ENCODE data around the gene RACGAP1.

The RACGAP1 gene

DNA sequence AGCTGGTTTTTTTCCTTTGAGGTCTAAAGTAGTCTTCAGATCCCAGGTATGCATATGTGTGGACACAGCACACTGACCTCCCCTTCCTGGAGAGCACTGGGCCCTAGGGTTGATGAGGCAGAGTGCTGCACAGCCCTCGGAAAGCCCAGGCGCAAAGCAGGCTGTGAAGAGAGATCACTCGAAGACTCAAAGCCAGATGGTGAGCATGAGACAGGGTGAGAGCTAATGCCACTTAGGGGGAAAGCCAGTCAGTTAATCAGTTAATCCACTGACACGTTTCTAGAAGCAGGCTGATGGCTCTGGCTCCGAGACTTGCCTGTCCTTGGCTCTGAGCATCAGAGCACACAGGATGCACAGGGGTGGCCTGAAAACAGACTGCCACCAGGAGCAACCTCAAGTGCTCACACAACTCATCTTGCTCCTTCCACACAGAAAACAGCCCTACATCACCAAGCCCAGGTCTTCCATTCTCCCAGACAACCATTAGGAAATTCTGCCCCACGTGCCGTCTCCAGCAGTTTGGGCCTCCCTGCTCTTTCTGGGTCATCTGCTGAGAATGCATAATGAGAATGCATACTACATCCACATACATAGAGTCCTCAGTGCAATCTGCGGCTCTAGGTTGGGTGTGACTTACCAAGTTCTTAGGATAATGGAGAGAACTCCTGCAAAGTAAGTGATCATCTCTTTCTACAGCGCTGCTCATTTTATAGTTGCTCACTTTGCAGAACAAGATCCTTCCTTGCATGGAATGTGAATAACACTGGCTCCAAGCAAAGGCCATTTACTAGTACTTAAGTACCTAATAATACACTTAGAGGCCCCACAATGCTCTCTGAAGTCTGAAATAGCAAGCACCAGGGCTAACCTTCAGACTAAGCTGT, 40.6 kb downstream of the RACGAP1 start:
- DNase-seq: no peak

DNA sequence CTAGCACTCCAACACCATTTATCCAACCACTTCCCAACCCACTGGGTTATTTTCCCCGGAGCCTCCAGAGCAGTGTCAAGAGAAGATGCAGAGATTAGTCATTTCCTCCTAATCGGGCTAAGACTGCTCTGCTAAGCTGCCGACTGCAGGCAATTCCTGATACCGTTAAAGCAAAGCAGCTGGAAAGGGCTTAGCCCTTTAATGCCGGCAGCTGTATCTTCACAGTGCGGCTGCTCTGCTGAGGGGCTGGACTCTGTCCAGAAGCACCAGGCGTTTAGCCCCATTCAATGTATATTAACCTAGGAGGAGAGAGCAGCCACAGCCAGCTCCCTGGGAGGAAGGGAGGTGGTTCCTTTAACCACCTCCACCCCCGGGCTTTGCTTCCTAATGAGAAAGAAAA, 41.4 kb downstream of the RACGAP1 start:
- no peak for DNase-seq

DNA sequence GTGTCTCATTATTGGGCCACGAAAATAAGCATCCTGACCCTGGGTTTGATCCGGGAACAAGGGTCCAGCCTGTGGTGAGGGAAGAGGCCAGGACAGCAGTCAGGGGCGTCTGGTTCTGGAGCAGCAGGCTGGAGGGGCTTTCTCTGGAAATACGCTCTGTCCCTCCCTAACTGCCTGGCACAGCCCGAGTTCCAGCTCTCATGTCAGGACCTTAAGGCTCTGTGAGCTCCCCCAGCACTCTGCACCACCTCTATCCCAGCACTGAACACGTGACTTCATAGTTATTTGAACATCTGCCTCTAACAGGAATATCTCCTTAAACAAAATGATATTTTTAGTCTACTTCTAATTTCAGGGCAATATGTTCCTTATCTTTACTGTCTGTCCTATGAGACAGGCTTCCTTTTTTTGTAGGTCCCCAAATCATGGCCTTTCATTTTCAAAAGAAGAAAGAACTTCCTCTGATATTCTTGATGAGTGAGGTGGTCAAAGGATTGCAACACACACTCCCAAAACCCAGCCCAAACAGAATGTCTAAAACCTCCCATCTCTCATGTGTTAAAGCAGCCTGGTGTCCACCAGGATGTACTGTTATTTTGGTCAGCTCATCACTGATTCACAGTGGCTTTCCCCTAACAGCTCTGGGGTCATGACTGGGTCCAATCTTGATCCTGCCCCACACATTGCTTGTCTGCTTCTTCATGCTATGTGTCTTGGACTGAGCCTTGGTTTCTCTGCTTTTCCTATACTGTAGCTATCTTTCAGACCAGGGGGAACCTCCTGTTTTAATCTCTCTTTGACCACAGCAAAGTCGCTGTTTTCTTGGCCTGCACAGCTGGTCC, 42.8 kb downstream of the RACGAP1 start:
- no peak for DNase-seq

DNA sequence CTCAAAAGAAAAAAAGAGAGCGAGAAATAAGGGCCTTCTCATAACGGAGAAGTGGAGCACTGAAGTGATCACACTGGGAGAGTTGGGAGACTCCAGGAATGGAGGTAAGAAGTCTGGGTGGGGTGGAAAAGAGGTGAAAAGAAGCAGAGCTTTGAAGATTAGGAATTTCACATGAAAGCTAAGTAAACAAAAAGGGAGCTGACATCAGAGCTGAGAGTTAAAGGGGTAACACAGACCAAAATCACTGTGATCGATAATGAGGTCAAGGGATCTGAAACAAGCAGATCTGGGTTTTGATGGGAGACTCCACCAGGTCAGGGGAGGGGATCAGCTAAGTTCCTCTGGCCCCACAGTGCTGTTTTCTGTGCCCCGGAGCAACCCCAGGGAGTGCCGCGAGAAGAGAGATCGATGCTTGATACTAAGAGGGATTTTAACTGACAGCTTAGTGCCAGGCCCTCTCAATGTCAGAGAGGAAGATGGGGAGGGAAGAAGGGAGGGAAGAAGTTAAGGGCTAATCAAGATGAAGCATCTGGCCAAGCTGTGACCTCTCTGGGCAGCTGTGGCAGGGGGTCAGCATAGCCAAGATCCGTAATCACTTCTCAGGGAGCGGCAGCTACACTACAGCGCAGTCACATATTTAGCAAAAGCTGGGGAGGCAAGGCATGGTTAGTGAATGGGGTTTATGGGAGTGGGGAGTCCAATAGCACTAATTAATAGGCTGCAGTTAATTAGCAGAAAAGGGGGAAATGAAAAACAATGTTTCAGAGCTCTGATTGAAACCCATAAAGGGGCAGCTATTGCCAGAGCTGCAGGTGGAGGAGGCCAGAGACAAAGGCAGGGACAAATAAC, 44.6 kb downstream of the RACGAP1 start:
- DNase-seq: no peak

DNA sequence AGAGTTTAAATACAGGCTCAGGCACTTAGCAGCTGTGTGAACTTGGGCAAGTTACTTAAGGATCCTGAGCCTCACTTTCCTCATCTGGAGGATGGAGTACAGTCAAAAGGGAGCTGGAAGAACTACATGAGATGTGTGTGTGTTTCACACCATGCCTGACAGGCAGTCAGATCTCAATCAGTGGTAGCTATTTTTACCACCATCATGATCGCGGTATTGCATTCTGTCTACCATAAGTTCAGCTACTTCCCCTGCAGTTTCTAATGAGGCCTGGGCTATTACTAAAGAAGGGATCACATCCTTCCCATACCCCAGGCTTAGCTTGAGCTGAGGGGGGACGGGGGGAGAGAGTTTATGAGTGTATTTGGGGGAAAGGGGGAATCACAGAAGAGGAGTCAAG, 45.5 kb downstream of the RACGAP1 start:
- no peak for DNase-seq

DNA sequence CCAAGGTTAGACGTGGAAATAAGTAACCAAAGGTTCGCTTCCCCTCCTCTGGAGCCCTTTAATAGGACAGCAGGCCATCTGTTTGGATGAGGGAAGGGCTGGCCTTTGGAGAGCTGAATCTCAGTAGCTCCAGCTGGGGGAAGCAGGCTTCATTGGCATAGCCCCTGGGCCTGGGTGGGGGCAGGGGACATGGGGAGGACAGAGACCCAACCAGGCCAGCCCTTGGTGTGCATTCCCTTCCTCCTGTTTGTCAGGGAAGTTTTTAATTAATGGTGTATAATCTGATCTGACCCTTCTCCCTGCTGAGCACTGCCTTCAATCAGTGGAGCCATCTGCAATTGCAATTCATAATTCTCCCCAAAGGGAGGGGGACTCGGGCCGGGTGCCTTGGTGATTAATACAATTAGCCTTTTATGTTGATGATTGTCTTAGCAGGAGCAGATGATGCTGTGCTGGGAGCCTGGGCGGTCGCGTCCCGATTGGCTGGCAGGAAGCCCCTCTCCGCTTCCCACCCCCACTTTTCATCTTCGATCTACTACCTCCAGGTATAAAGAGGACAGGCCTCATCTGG, 46.2 kb downstream of the RACGAP1 start:
- DNase-seq: no peak

DNA sequence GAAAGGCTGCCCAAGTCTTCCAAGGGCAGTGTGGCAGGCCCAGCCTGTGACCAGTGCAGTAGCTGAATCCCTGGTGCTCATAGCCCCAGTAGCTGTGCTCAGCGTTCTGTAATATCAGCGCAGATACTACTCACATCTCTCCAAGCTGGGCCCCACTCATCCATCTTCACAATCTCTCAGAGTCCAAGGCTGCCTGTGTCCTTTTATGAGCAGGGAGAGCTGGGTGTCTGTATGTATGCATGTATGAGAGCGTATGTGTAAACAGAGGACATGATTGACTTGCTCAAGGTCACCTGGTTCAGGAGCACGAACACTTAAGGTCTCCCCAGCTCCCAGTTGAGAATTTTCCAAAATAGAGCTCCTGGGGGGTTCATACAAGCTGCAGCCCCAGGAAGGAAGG, 47.2 kb downstream of the RACGAP1 start:
- no peak for DNase-seq

DNA sequence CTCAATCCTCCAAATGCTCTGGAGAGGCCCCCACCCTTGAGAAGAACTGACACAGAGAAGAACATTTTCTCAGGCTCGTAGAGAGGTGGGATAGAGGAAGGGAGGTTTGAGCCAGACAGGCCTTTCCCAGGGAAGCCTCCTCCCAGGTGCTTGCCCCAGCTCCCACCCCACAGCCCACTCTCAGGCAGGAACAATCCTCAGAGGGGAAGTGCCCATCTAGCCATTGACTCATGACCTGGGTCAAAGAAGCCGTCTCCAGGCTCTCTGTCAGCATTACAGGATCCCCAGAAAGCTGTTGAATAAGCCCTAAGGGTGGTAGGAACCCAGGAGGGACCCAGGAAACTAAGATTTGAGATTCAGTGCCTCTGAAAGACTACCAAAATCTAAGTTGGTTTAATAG, 48.7 kb downstream of the RACGAP1 start:
- no peak for DNase-seq

DNA sequence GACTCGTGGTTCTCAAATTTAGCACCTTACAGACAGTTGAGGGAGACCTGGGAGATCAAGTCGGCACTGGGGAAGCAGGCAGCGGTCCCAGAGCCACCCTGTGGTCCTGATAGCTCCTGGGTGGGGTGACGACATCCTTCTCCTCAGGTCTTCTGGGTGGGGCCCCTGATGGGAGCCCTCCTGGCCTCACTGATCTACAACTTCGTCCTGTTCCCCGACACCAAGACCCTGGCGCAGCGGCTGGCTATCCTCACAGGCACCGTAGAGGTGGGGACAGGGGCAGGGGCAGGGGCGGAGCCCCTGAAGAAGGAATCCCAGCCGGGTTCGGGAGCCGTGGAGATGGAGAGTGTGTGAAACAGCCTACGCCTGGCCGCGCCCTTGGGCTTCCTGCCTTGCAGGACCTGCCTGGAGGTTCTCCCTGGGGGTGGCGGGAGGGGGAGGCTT, 50.0 kb downstream of the RACGAP1 start:
- DNase-seq: no peak

DNA sequence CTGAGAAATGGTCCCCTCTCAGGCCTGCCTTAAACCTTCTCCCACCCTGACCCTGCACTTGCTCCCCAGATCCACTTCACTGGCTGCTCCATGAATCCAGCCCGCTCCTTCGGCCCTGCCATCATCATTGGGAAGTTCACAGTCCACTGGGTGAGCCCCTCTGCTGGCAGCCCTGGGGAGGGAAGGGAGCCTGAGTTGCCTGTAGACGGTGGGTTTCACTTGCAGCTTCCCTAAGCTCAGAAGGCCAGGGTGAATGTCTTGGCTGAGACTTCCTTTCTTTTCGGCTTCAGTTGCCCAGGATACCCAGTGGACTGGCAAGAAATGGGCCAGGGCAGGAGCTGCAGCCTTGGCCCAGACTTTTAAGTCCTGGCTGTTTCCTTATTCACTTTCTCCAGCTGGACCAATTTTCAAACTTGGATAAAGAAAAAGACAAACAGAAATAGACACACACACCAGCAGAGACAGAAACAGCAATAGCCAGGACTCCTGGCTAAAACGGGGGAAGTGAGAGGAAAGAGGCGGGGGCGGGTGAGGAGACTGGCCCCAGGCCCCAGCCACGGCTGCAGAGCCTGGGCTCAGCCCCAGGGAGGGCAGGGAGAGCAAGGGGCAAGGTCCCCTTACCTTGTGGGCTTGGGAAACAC, 50.5 kb downstream of the RACGAP1 start:
- DNase-seq: no peak

DNA sequence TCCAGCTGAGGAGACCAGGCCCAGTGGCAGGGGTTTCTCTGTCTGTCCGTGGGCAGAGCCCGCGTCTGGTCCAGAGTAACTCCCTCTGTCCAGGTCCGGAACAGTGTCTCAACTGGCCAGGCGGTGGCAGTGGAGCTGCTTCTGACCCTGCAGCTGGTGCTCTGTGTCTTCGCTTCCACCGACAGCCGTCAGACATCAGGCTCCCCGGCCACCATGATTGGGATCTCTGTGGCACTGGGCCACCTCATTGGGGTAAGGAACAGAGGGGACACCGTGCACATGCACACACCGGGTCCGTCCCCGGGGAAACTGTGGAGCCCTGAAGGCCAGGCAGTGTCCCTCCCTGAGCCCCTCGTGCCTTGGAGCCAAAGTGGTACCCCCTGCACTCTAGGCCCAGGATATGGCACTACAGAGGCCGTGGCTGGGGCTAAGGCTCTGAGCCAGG, 51.0 kb downstream of the RACGAP1 start:
- DNase-seq: no peak

DNA sequence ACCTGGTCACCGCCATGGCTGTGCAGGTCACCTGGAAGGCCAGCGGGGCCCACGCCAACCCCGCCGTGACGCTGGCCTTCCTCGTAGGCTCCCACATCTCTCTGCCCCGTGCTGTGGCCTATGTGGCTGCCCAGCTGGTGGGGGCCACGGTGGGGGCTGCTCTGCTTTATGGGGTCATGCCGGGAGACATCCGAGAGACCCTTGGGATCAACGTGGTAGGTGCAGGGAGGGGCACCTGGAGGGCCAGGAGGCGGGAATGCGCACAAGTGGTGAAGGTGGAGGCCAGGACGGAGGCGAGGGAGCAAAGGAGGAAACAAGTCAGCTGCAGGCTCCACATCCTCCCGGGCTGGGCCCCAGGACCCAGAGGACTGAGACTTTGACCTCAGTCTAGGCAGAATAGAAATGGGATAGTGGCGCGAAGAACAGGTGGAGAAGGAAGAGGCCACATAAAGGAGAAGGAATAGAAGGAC, 51.9 kb downstream of the RACGAP1 start:
- no peak for DNase-seq

DNA sequence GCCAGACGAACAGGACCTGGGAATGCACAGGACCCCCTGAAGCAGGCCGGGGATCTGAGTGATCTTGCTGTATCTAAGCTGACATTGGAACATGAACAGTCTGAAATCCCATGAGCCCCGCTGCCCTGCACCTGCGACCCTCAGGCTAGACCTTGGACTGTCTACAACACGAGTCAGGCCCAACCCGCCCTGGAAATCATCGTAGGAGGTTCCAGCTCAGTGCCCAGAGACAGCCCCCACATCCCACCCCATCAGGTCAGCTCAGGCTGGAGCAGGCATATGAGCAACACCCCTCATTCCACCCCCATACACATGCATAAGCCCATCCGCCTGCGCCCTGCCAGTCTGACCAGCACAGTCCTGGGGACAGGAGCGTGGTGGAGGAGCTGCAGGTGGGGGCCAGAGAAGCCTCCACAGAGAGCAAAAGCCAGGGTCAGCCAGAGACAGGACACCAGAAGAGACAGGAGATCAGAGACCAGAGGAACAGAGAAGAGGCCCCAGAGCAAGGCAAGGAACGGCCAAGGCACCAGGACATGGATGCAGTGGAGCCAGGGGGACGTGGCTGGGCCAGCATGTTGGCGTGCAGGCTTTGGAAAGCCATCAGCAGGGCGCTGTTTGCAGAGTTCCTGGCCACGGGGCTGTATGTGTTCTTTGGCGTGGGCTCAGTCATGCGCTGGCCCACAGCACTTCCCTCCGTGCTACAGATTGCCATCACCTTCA, 52.5 kb downstream of the RACGAP1 start, which contains the start of gene AQP6:
Gene AQP6, plus strand, starts transcription at position 307 of the 720 bp plus-strand sequence. Its CDS starts 227 bp downstream, at position 534.
- no peak for DNase-seq

DNA sequence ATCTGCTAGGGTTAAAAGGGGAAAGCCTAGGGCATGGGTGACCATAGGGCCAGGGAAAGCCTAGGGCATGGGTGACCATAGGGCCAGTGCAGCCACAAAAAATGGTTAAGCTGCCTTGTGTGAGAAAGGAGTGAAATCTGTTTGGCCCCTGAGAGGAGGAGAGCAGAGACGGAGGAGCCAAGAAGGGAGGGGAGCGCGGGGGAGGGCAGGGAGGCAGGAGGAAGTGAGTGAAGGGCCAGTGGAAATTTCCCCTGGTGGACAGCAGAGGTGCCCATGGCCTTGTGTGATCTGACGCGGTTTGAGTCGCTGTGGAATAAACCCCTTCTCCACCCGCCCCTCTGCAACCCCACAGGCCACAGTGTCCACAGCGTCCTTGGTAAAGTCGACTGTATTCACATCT, 53.2 kb downstream of the RACGAP1 start:
- no peak for DNase-seq

DNA sequence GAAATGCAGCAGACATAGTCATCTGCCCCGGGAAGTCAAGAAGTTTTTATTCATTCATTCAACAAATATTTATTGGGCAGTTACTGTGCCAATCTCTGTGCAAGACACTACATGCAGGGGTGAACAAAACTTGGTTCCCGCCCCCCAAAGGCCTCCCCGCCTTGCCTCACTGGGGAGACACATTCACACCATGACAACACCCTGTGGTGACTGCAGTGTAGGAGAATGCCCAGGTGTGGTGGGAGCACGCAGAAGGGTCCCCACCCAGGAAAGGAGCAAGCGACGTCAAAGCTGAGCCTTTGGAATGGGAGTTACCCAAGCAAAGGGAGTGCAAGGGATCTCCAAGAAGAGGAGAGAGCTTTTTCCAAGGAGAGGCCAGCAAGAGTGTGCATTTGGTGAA, 54.2 kb downstream of the RACGAP1 start:
- no peak for DNase-seq

DNA sequence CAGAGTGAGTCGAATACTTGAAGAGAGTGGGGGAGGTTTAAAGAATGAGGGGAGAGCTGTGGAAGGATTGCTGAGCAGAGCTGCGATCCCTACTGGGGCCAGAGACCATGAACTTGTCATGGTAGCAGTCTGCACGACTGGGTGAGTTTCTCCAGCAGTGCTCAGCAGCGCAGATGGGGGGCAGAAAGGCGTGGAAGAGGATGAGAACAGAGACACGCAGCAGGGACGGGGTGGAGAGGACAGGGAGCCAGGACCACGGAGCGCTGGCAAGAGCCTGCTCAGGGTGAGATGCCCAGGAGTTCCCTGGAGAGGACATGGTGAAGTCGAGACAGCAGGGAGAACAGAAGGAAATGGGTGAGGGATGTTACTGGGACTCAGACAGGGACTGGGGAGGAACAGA, 54.6 kb downstream of the RACGAP1 start:
- DNase-seq: no peak

DNA sequence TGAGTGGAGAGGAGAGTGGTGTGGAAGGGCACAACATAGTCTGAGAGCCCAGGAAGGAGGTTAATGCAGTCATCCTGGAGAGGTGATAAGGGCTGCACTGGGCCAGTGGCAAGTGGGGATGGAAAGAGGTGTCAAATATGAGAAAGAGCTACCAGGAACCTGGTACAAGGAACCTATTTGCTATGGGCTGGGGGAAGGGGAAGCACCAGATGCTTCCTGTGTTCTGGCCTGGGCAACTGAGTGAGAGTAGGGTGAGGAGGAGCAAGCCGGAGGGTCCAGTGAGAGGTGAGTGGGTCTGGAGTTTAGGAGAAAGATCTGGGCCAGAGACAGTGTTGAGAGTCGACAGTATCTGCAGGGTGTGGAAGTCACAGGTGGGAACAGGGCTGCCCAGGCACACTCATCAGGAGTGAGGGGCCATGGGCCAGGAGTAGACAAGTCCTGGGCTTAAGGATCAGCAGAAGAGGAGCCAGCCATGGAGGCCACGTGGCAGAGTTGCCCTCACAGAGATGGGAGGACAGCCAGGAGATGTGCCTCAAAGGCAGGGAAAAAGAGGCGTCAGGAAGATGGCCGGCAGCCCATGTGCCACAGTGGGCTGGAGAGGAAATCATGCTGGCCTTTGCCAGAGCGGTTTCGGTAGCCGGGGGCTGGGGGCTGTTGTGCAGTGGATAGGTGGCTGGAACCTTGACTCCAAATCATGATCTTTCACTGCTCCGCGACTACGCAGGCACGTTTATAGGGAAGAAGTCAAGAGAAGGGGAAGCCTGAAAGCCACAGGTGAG, 55.5 kb downstream of the RACGAP1 start:
- DNase-seq: no peak

DNA sequence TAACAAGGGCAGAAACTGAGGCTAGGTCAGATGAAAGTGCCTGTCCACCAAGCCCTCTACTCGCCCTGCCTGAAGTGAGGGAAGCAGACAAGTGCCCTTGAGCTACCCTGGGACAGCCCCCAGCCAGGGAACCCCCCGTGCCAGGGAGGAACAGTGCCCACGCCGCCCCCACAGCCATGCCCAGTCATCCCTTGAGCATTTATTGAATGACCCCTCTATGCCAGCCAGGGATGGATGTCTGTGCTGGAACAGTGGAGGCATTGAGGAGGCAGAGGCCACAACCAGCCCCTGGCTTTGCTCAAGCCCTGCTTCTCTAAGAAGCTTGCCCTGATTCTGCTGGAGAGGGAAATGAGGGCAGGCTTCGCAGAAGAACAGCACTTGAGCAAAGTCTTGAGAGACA, 56.3 kb downstream of the RACGAP1 start:
- DNase-seq: no peak

DNA sequence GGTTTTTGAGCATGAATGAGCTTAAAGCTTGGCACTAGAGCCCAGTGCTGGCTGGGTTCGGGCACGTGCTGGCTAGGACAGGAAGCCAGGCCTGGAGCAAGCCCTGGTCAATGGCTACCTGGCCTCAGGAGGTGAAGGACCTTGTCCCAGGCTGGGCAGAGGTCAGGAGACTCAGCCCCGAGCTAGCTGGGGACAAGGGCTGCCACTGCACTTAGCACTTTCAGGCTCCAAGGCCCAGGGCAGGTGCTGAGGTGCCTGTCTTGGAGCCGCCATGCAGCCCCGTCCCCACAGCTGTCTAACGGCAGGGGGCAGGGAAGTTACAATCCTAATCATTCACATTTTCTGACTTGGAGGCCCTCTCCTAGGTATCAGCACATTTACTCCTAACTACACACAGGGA, 56.8 kb downstream of the RACGAP1 start:
- no peak for DNase-seq

DNA sequence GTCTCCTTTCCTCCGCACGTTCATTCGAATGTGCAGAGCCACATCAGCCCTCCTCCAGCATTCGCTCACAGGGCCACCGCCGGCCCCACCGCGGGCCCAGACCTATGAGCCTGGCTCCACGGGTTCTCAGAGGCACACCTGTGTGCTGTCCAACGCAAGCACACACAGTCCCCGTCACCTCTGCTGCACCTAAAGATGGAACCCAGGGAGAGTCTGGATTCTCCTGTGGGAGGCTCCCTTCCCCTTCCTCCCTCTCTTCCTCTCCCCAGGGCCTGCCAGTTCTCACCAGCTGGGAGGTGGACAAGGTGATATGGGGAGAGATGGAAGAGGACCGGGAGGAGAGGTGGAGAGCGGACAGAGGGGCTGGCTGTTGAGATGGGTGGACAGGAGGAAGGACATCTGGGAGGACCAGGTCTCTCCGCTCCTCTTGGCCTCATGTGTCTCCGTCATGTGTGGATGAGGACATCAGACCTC, 57.5 kb downstream of the RACGAP1 start:
- no peak for DNase-seq

Measured in NCI-H2171 (cell line).